Measurements from ENCODE around the gene CHD6.

Gene CHD6

DNA sequence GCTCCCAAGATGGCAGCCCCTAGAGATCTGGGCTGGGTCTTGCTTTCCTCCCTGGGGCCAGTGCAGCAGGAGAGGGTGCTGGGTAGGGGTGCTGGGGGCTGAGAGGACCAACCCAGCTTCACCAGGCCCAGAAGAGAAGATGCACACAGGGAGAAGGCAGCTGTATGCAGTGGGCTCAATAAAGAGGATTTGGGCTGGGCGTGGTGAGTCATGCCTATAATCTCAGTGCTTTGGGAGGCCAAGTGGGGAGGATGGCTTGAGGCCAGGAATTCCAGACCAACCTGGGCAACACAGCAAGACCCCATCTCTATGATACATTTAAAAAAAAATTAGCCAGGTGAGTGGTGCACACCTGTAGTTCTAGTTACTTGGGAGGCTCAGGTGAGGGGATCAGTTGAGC lies 225.9 kb downstream of the CHD6 start:
- no peak for DNase-seq

GRCh38 chr20:41391587-41392001 lies 226.6 kb downstream of the CHD6 start:
- no peak for DNase-seq

DNA sequence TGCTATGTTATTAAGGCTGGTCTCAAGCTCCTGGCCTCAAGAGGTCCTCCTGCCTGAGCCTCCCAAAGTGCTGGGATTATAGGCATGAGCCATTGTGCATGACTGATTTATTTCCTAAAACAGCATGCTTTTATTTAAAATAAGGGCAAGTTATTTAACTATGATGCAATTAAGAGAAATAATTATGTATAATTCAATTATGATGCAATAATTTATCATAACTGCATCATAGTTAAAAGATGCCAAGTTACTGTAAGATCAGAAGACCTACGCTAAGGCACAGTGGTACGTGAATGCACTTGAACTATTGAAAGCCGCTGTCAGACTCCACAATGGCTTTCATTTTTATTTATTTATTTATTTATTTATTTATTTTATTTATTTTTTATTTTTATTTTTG lies 227.3 kb downstream of the CHD6 start:
- DNase-seq = no peak

DNA sequence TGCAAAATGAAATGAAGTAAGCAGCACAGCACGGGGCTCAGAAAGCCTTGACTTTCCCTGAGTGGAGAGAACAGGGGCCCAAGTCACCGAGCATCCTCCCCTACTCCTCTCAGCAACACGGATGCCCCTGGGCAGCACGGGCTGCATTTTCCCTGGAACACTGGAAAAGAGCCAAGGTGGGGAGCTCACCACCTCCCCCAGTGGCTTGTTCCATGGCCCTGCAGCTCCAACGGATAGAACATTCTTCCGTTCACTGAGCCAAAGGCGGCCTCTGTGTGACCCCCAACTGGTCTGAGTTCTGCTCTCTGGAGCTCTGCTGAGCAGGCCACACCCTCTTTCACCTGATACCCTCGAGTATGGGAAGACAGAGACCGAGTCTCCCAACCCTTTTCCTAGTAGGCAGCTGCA lies 230.7 kb downstream of the CHD6 start:
- no peak for DNase-seq

DNA sequence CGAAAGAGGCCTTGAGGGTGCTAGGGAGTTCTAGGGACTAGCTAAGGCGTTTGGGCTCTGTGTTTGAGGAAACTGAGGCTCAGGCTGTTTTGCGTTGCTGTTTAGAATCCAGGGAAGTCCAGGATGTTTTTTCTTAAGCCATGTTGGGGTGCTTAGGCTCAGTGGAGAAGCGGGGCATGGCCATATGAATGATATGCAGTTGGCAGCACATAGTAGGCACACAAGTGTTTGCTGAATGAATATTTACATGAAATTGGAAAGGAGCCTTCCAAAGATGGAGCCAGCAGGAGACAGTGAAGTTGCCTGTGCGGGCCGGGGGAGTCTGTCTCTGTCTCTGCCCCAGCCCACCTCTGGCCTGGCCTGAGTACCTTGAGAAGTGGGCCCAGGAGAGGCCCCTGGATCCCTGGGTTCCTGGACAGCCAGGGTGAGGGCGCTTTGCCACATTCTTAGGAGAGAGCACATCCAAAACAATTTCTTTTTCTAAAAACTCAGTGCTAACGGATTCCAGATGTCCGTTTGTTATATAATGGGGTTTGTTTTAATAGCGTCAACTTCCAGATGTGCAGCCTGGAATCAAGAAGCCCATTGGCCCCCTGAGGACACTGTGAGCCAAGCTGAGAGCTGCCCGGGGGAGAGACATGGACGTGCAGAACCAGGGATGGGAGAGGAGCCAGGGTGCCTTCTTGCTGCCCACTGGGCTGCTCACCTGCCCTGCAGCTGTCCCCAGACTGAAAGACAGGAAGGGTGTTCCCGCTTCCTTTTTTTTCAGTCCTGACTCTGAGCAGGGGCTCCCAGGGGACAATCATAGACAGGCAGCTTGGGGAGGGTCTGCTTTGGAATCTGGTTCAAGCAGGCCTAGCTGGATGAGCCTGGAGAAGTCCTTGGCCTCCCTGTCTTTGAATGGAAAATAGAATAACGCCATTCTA lies 231.4 kb downstream of the CHD6 start:
- DNase-seq = no peak

DNA sequence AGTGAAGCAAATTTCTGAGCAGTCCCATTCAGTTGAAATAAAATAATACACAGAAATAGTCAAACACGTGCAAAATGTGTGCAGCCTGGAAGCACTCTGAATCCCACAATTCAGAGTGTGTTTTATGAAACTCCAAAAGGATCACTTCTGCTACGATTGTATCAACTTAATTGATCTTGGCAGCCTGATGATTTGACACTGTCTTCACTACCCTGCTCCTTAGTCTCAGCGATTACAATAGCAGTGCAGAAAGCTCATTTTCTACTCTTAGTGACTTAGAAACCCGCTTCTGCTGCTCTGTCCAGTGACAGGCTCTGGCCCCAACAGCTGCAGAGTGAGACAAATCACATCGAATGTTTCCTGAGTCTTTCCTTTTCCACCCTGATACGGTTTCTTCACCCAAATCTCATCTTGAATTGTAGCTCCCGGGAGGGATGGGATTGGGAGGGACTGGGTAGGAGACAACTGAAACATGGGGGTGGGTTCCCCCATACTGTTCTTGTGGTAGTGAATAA lies 235.3 kb downstream of the CHD6 start:
- DNase-seq = no peak

DNA sequence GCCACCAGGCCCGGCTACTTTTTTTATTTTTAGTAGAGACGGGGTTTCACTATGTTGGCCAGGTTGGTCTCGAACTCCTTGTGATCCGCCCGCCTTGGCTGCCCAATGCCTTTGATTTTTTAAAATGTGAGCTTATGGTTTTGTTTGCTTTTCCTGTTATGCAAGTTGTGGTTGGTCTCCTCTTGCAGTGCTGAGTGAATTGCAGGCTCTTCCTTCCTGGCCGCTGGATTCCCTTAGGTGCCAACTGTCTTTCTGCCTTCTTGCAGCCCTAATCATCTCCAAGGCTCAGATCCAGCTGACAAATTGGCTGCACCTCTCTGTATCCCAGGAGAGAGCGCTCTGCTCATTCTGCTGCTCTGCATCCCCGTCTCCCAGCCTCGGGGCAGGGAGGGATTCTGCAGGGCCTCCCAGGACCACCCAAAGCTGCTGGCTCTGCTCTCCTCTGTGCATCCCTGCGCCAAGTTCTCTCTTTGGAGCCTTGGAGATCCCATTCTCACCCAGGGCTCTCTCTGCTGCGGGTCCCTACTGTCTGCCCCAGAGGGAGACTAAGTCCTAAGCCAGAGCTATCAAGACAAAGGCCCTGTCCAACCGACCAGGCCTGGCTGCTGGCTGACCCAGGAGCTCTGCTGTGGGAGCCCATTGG lies 237.5 kb downstream of the CHD6 start:
- DNase-seq = no peak

- DNase-seq = no peak
Measured at GRCh38 chr20:41379551-41379950, 238.6 kb downstream of the CHD6 start.

DNA sequence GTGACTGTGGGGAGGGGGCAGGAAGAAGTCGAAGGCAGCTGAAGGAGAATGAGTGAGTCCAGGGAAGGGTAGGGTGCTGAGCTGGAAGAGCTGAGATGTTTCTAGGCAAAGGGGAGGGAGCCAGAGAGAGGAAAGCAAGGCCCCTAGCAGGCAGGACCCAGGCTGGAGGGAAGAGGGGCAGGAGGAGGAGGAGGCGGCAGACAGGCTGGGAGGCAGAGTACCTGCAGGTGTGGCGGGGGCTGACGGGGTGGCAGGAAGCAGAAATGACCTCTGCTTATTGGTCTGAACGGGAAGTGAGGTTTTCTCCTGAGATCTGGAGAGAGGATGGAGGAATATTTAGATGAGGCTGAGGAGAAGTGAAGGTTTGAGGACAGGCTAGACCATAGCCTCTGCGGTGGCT lies 240.9 kb downstream of the CHD6 start:
- DNase-seq = no peak

DNA sequence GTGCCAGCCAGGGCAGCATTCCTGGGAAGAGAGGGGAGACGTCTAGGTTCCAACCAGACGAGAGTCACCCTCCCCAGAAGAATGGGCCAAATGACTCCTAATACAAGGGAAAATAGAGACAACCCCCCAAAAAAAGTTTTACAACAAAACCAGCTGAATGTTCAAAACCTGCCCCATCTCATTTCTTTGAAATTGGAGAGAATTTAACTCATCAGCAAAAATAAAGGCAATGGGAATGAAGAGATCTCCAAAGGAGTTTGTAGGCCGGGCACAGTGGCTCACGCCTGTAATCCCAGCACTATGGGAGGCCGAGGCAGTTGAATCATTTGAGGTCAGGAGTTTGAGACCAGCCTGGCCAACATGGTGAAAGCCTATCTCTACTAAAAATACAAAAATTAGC lies 241.8 kb downstream of the CHD6 start:
- DNase-seq = no peak

- DNase-seq = no peak
Measured at GRCh38 chr20:41375846-41376245, 242.3 kb downstream of the CHD6 start.

- no peak for DNase-seq
Measured at GRCh38 chr20:41373931-41374920, 244.0 kb downstream of the CHD6 start.

DNA sequence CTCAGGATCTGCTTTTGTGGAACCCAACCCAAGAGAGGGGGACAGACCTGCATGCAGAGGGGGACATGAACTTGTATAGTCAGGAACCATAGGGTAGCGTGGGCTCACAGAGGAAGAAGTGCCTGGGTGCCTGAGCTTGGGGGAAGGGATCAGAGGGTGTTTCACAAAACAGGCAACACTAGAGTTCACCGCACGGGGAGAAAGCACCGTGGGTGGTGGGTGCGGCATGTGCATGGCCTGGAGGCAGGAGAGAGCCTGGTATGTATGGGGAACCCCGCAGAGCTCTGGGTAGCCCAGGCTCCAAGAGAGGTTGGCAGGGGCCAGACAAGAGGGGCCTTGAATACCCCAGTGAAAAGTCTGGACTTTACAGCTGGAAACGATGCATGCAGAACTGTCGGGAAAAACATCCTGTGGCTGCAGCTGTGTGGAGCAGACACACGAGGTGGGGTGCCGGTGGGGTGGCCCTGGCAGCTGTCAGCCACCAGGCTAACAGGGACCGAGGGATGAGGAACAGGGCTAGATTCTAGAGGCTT lies 244.9 kb downstream of the CHD6 start:
- no peak for DNase-seq

GRCh38 chr20:41371371-41371770 lies 246.8 kb downstream of the CHD6 start:
- DNase-seq = no peak

DNA sequence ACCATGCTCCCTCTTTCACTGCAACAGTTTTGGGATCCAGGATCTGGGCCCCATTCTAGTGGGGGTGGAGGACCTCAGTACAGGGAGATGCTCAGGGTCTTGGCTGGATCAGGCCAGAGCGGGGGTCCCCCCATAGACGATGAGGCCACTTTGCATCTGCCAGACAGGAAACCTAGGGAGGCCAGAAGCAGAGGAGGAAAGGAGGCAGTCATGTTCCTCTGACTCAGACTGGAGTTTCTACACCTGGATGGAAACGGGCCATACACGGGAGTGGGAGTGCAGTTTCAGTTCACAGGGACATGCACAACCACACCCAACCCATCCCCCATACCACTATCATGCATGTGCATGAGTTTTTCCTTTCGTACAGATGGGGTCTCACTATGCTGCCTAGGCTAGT lies 248.0 kb downstream of the CHD6 start:
- DNase-seq = no peak

DNA sequence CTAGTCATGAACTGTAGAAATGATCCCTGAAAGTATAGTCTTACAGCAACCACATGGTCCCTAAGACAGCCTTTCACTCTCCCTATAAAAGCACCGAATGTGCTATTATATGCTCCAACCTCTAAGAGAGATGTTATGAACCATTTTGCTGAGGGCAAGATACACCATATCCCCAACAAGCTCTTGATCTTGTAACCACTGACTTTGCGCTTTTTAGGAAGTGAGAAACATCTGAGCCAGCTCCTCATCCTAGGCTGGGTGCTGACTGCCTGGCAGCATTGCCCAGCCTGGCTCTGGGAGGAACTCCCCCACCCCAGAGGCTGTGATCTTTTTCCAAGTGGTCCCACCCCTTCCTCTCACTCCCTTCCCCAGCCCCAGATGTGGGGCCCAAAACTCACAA lies 248.5 kb downstream of the CHD6 start:
- DNase-seq = no peak

GRCh38 chr20:41367956-41368355 lies 250.2 kb downstream of the CHD6 start:
- DNase-seq = no peak

DNA sequence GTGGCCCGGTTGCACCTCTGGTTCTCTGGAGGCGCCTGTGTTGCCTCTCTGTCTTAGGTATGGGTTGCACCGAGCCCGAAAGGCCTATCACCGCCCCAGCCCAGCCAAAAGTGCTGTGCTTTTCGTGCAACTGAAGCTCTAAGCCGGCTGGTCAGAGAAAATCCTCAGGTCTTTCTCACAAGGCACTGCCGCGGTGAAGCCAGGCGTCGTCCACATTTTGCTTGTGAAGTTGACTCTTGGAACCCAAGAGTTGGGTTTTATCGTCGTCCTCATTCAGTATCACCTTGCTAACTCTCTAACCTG lies 250.8 kb downstream of the CHD6 start:
- DNase-seq = no peak

DNA sequence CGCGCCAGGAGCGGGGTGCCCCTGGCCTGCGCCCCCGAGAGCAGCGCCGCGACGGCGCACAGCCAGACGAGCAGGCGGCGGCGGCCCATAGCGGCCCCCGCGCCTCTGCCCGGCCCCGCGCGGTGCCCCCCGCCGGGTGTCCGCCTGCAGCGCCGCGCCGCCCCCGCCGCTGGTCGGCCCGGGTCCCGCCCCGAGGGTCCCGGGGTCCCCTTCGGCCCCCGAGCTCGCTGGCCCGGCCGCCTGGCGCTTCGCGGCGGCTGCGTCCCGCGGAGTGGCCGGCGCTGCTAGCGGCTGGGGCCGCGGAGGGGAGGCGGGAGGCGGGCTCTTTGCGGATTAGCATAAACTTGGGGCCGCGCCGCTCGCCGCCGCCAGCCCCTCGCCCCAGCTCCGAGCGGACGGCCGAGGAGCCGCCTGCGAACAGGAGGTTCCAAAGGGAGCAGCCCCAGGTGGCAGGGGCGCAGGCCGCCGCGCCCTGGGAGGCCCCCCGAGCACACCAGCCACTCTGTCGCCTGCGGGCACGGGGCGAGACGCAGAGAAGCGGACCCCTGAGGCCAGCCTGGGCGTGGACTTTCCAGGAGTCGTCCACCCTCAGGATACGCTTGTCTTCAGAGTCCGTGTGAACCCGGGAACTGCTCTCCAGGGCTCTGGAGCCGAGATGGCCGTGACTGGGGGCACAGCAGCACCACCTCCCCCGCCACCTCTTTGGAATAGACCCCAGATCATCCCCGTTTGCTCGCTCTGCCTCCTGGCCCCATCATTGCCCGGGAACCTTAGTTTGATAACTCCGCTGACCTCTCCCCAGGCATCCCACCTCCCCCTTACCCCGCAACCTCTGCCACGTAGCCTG lies 251.4 kb downstream of the CHD6 start, which contains the start of gene EMILIN3:
Gene EMILIN3, minus strand, starts transcription at position 273 of the 847 bp plus-strand sequence. Its CDS starts 184 bp downstream, at position 89.
- no peak for DNase-seq

DNA sequence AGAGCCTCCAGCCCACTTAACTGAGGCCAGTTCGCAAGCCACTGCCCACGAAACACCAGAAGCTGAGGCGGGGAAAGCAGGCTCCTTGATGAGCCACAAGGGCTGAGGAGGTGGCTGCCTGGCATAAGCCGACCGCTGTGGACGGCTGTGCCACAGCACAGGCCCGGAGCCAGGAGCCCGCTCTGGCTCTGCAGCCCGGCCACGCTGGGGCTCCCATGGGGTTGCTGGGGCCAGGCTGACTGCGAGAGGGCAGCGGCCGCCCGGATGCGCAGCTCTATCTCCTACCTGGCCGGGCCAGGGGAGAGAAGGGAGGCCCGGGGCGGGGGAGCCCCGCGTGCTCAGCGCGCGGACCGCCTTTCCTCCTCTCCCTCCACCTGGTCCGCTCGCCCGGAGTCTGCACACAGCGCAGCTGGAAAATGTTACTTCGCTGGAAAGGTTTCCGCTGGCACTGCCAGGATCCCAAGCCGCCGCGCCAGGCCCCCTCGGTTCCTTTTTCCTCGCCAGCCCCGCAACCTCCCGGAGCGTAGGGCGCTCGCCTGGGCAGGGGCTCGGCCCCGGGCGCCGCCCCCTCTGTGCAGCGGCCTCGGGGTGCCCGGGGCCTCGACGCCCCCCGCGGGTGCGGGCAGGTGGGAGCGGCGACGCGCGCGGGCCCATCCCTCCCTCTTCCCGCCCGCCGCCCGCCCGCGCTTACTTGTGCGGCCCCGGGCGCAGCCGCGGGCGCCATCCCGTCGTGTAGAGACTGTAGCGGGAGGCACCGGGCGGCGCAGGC lies 252.2 kb downstream of the CHD6 start:
- no peak for DNase-seq
